ENCODE measurements around the gene ELK4.

DNA sequence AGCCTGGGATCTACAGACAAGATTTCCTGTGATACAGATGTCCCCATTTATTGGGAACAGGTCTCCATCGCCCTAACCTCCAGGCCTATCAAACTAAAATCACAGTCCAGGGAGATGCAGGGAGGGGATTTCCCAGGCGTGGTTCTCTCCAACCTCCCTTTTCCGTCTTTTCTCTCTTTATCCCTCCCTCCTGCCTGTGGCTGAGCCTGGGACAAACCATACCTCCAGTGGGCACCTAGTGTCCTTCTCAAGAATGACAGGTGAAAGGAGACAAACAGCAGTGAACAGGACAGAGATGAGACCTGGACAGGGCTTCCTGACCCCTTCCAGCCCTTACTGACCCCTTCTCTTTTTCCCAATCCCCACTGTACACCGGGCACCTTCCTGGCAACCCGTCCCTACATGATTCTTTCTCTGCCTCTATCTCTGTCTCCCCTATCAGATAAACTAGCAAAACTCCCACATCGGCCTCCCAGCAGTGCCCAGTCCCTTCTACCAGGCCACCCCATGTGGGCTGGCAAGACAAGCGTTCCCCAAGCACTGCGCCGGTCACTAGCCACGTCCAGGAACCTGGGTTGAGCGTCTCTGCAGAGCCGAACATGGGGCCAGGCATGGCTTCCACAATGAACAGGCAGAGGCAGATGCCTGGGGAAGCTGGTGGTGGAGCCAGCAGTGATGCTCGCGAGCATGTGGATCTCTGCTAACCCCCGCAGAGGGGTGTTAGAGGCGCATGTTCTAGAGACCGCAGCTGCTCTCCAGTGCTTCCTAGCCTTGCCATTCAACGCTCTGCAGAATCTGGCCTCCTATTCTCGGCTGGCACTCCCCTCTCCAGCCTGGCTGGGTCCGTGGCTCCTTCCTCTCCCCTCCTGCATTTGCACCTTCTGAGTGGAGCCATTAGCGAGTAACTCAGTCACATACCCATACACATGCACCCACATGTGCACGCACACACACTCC lies 54.7 kb downstream of the ELK4 start:
- TF ChIP-seq, protein P1, sequence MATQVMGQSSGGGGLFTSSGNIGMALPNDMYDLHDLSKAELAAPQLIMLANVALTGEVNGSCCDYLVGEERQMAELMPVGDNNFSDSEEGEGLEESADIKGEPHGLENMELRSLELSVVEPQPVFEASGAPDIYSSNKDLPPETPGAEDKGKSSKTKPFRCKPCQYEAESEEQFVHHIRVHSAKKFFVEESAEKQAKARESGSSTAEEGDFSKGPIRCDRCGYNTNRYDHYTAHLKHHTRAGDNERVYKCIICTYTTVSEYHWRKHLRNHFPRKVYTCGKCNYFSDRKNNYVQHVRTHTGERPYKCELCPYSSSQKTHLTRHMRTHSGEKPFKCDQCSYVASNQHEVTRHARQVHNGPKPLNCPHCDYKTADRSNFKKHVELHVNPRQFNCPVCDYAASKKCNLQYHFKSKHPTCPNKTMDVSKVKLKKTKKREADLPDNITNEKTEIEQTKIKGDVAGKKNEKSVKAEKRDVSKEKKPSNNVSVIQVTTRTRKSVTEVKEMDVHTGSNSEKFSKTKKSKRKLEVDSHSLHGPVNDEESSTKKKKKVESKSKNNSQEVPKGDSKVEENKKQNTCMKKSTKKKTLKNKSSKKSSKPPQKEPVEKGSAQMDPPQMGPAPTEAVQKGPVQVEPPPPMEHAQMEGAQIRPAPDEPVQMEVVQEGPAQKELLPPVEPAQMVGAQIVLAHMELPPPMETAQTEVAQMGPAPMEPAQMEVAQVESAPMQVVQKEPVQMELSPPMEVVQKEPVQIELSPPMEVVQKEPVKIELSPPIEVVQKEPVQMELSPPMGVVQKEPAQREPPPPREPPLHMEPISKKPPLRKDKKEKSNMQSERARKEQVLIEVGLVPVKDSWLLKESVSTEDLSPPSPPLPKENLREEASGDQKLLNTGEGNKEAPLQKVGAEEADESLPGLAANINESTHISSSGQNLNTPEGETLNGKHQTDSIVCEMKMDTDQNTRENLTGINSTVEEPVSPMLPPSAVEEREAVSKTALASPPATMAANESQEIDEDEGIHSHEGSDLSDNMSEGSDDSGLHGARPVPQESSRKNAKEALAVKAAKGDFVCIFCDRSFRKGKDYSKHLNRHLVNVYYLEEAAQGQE (IDR thresholded peaks at IDR 0.05; ENCODE audit: insufficient read depth in 1 of 2, low read depth in 2 of 2, low read length in 2 of 2): no peak
- TF ChIP-seq POLR2AphosphoS5 (IDR thresholded peaks at IDR 0.05; ENCODE audit: low read depth, low read length) (no peak), SIN3A (IDR thresholded peaks at IDR 0.05; ENCODE audit: borderline replicate concordance, insufficient read depth, low read length) (no peak)
